ENCODE measurements around the gene MEPCE. TPM values are rescaled to one million over a fixed set of nuclear protein-coding genes. Genes with fewer than 3 reads are reported as not detected.

The MEPCE gene
- total RNA-seq, 4 donors from 2014 or later = 21.2 to 44.9 (median 40.6) TPM

DNA sequence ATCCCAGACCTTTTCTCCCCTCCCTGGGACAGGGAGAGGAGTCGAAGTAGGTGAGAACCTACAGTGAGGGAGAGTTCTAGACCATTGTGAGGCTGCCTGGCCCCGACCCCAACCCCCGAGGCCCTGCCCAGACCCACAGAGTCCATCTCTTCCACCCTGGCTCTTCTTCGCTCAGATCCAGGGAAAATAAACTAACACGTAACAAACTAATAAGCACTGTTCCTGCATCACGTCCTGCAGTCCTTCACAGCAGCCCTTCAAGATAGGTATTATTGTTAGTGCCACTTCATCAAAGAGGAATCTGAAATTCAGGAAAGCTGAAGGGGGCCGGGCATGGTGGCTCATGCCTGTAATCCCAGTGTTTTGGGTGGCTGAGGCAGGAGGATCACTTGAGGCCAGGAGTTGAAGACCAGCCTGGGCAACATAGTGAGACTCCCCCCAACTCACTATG is 34.6 kb downstream of the MEPCE start, which contains the start of gene SPACDR:
TSS of gene SPACDR (minus strand) at position 51 of the 451 bp plus-strand sequence. CDS start 235 bp downstream, outside the sequence.
- DNase-seq (ENCODE audit: extremely low spot score) = no peak
- Histone ChIP-seq H3K9me3 (no peaks in the 10 kb centered on the region), H3K4me1 (peaks cover 13 to 48% (median 38%) of the 10 kb centered on the region in 4 donors), H3K4me3 (no peak within 1 kb of the TSS), H3K27me3 (no peaks in the 10 kb centered on the region), H3K36me3 (peaks cover 4 to 54% (median 38%) of the 10 kb centered on the region in 4 donors), H3K27ac (replicated peaks in 1 of 4) (no peak within 1 kb of the TSS)
- WGBS = 81% methylated on average over 7 of the region's 7 CpGs
- intact Hi-C loops (cut with DNase I) = no loop called here
- no peak for TF ChIP-seq EP300 (IDR thresholded peaks at IDR 0.05)
- no peak for TF ChIP-seq POLR2A (IDR thresholded peaks at IDR 0.05; ENCODE audit: low read depth)
- TF ChIP-seq CTCF (IDR thresholded peaks at IDR 0.05) = no peak
- TF ChIP-seq POLR2AphosphoS5 (IDR thresholded peaks at IDR 0.05) = no peak

DNA sequence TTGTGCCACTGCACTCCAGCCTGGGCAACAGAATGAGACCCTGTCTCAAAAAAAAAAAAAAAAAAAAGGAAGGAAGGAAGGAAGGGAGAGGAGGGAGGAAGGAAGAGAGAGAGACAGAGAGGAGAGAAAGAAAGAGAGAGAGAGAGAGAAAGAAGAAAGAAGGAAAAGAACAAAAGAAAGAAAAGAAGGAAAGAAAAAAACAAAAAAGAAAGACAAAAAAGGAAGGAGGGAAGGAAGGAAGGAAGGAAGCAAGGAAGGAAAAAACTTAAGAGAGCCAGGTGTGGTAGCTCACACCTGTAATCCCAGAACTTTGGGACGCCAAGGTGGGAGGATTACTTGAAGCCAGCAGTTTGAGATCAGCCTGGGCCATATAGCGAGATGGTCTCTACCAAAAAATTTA is 35.2 kb downstream of the MEPCE start:
- intact Hi-C loops (cut with DNase I) = no loop called here
- H3K27ac ChIP-seq (replicated peaks in 1 of 4) = no peak overlapping the region
- H3K4me3 ChIP-seq = no peak overlapping the region
- no peak for DNase-seq (ENCODE audit: extremely low spot score)
- H3K27me3 ChIP-seq = no peaks in the 10 kb centered on the region
- H3K9me3 ChIP-seq = no peaks in the 10 kb centered on the region
- WGBS = 87% methylated on average over 2 of the region's 2 CpGs
- no peak for TF ChIP-seq POLR2A (IDR thresholded peaks at IDR 0.05; ENCODE audit: low read depth)
- no peak for TF ChIP-seq CTCF (IDR thresholded peaks at IDR 0.05)
- no peak for TF ChIP-seq EP300 (IDR thresholded peaks at IDR 0.05)
- no peak for TF ChIP-seq POLR2AphosphoS5 (IDR thresholded peaks at IDR 0.05)
- peaks cover 18 to 53% (median 43%) of the 10 kb centered on the region in 4 donors for H3K4me1 ChIP-seq
- H3K36me3 ChIP-seq = peaks cover 4 to 54% (median 40%) of the 10 kb centered on the region in 4 donors

- Histone ChIP-seq H3K4me3 (no peak overlapping the region), H3K27ac (replicated peaks in 1 of 4) (peak overlapping the region in 3 of 4 donors; percentile 53 to 72 (median 69)), H3K27me3 (no peaks in the 10 kb centered on the region), H3K36me3 (peaks cover 4 to 56% (median 45%) of the 10 kb centered on the region in 4 donors), H3K9me3 (no peaks in the 10 kb centered on the region), H3K4me1 (peaks cover 19 to 58% (median 48%) of the 10 kb centered on the region in 4 donors)
- intact Hi-C loops (cut with DNase I) = no loop called here
- 67% methylated on average over 8 of the region's 8 CpGs for WGBS
- TF ChIP-seq EP300 (IDR thresholded peaks at IDR 0.05) = no peak
- no peak for TF ChIP-seq POLR2AphosphoS5 (IDR thresholded peaks at IDR 0.05)
- no peak for TF ChIP-seq CTCF (IDR thresholded peaks at IDR 0.05)
- DNase-seq (ENCODE audit: extremely low spot score) = no peak
Observed at GRCh38 chr7:100465299-100465698, 35.7 kb downstream of the MEPCE start.

DNA sequence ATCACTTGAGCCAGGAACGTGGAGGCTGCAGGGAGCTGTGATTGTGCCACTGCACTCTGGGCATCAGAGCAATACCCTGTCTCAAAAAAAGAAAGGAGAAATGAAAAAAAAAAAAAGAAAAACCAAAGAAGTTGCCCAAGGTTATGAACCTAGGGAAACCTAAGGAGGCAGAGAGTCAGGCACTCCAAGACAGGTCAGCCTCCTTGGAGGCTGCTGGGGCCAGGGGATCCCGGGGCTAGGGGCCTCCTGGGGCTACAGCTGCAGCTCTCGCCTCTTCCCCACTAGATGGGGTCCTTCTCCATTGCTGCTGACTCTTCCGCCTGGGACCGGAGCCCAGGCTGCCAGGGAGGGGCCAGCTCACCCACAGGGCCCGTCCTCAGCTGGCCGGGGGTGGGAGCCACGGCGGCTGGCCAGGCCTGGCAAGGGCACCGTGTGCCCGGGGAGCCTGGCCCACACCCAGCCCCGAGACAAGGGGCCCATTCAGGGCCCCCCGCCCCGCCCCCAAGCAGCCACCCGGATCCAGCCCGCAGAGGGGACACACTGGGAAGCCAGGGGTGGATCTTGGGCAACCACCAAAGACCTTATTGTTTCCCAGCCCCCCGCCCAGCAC is 36.2 kb downstream of the MEPCE start:
- Histone ChIP-seq H3K36me3 (peaks cover 4 to 57% (median 47%) of the 10 kb centered on the region in 4 donors), H3K27ac (replicated peaks in 1 of 4) (peak overlapping the region; percentile 53 to 72 (median 63)), H3K4me1 (peaks cover 19 to 59% (median 49%) of the 10 kb centered on the region in 4 donors), H3K9me3 (no peaks in the 10 kb centered on the region), H3K27me3 (no peaks in the 10 kb centered on the region), H3K4me3 (peak overlapping the region; percentile 23 to 38 (median 32))
- intact Hi-C loops (cut with DNase I) = no loop called here
- TF ChIP-seq POLR2A (IDR thresholded peaks at IDR 0.05; ENCODE audit: low read depth) = no peak
- no peak for TF ChIP-seq EP300 (IDR thresholded peaks at IDR 0.05)
- TF ChIP-seq POLR2AphosphoS5 (IDR thresholded peaks at IDR 0.05) = peak; percentile 64 to 74
- TF ChIP-seq CTCF (IDR thresholded peaks at IDR 0.05) = peak; percentile 74 to 83 (median 81)
- WGBS = 6% methylated on average over 12 of the region's 17 CpGs
- DNase-seq (ENCODE audit: extremely low spot score) = no peak
